T-helper 2 cell treated with Interferon-gamma antibody and Interleukin-4, amounts not matched to agents 5 μg/mL and 100 μg/mL, for 36 hours (primary cell): ENCODE measurements around the gene ANKS4B.

Experiments
- DNase-seq: peaks from one replicate; pipeline ENCODE4 v3.0.0; 2021; ENCODE audit warnings: low spot score
- H3K27ac Mint-ChIP-seq: one replicate; pipeline ENCODE4 v1.8.0; 2021; ENCODE audit warnings: mild to moderate bottlenecking, mixed read lengths
- H3K27me3 Mint-ChIP-seq: one replicate; pipeline ENCODE4 v1.8.0; 2021; ENCODE audit warnings: low read depth, mixed read lengths
- H3K36me3 Mint-ChIP-seq: one replicate; pipeline ENCODE4 v1.8.0; 2021; ENCODE audit warnings: low read depth, mixed read lengths
- H3K4me1 Mint-ChIP-seq: one replicate; pipeline ENCODE4 v1.8.0; 2021; ENCODE audit warnings: low read depth, mixed read lengths
- H3K4me3 Mint-ChIP-seq: one replicate; pipeline ENCODE4 v1.8.0; 2022; ENCODE audit warnings: mild to moderate bottlenecking, moderate library complexity, mixed read lengths
- H3K9me3 Mint-ChIP-seq: one replicate; pipeline ENCODE4 v1.8.0; 2021; ENCODE audit warnings: mixed read lengths

Gene ANKS4B

GRCh38 chr16:21203155-21203797, 30.2 kb upstream of the ANKS4B start:
- Mint-ChIP-seq H3K27ac (no peak overlapping the region), H3K4me3 (no peak overlapping the region), H3K4me1 (no peaks in the 10 kb centered on the region), H3K9me3 (no peaks in the 10 kb centered on the region), H3K27me3 (peaks cover 7% of the 10 kb centered on the region), H3K36me3 (no peaks in the 10 kb centered on the region)
- DNase-seq = no peak

- Mint-ChIP-seq H3K36me3 (no peaks in the 10 kb centered on the region), H3K27me3 (peaks cover 4% of the 10 kb centered on the region), H3K9me3 (no peaks in the 10 kb centered on the region), H3K4me3 (no peak overlapping the region), H3K4me1 (no peaks in the 10 kb centered on the region), H3K27ac (no peak overlapping the region)
- no peak for DNase-seq
These were observed 28.2 kb upstream of the ANKS4B start for GRCh38 chr16:21205303-21205702.

GRCh38 chr16:21206550-21206949, 26.9 kb upstream of the ANKS4B start:
- no peaks in the 10 kb centered on the region for H3K9me3 Mint-ChIP-seq
- H3K4me3 Mint-ChIP-seq = no peak overlapping the region
- H3K27me3 Mint-ChIP-seq = peaks cover 4% of the 10 kb centered on the region
- H3K36me3 Mint-ChIP-seq = no peaks in the 10 kb centered on the region
- no peak overlapping the region for H3K27ac Mint-ChIP-seq
- no peaks in the 10 kb centered on the region for H3K4me1 Mint-ChIP-seq
- no peak for DNase-seq

- H3K9me3 Mint-ChIP-seq = no peaks in the 10 kb centered on the region
- no peak overlapping the region for H3K27ac Mint-ChIP-seq
- no peaks in the 10 kb centered on the region for H3K4me1 Mint-ChIP-seq
- H3K4me3 Mint-ChIP-seq = no peak overlapping the region
- peaks cover under 1% of the 10 kb centered on the region for H3K27me3 Mint-ChIP-seq
- H3K36me3 Mint-ChIP-seq = no peaks in the 10 kb centered on the region
- DNase-seq = no peak
These were observed 24.9 kb upstream of the ANKS4B start for GRCh38 chr16:21208446-21209230.

- H3K9me3 Mint-ChIP-seq = no peaks in the 10 kb centered on the region
- no peaks in the 10 kb centered on the region for H3K36me3 Mint-ChIP-seq
- no peak within 1 kb of the TSS for H3K27ac Mint-ChIP-seq
- peaks cover 5% of the 10 kb centered on the region for H3K27me3 Mint-ChIP-seq
- no peaks in the 10 kb centered on the region for H3K4me1 Mint-ChIP-seq
- no peak for DNase-seq
- no peak within 1 kb of the TSS for H3K4me3 Mint-ChIP-seq
These were observed 22.0 kb upstream of the ANKS4B start, which contains the start of gene ZP2 for GRCh38 chr16:21211486-21211885. ZP2 (minus strand) TSS chr16:21211574; CDS start chr16:21211547, 27 bp downstream.

- Mint-ChIP-seq H3K27me3 (peaks cover 9% of the 10 kb centered on the region), H3K9me3 (no peaks in the 10 kb centered on the region), H3K36me3 (no peaks in the 10 kb centered on the region), H3K4me1 (no peaks in the 10 kb centered on the region), H3K4me3 (no peak overlapping the region), H3K27ac (no peak overlapping the region)
- no peak for DNase-seq
These were observed 19.4 kb upstream of the ANKS4B start for GRCh38 chr16:21214086-21214485.

- H3K36me3 Mint-ChIP-seq = no peaks in the 10 kb centered on the region
- no peaks in the 10 kb centered on the region for H3K9me3 Mint-ChIP-seq
- peaks cover 24% of the 10 kb centered on the region for H3K27me3 Mint-ChIP-seq
- no peak overlapping the region for H3K27ac Mint-ChIP-seq
- DNase-seq = no peak
- H3K4me1 Mint-ChIP-seq = no peaks in the 10 kb centered on the region
- no peak overlapping the region for H3K4me3 Mint-ChIP-seq
These were observed 16.4 kb upstream of the ANKS4B start for GRCh38 chr16:21217121-21217520.

GRCh38 chr16:21218153-21218552, 15.3 kb upstream of the ANKS4B start:
- DNase-seq = no peak

GRCh38 chr16:21219551-21219950, 13.9 kb upstream of the ANKS4B start:
- no peak overlapping the region for H3K27ac Mint-ChIP-seq
- no peak overlapping the region for H3K4me3 Mint-ChIP-seq
- H3K9me3 Mint-ChIP-seq = no peaks in the 10 kb centered on the region
- H3K36me3 Mint-ChIP-seq = no peaks in the 10 kb centered on the region
- H3K27me3 Mint-ChIP-seq = peaks cover 31% of the 10 kb centered on the region
- no peaks in the 10 kb centered on the region for H3K4me1 Mint-ChIP-seq
- DNase-seq = no peak

More at GRCh38 chr16:21218153-21218552, 15.3 kb upstream of the ANKS4B start:
- H3K27me3 Mint-ChIP-seq = peaks cover 28% of the 10 kb centered on the region
- no peaks in the 10 kb centered on the region for H3K9me3 Mint-ChIP-seq
- H3K36me3 Mint-ChIP-seq = no peaks in the 10 kb centered on the region
- no peak overlapping the region for H3K4me3 Mint-ChIP-seq
- no peaks in the 10 kb centered on the region for H3K4me1 Mint-ChIP-seq
- no peak overlapping the region for H3K27ac Mint-ChIP-seq

- Mint-ChIP-seq H3K4me3 (no peak overlapping the region), H3K27me3 (peaks cover 41% of the 10 kb centered on the region), H3K9me3 (no peaks in the 10 kb centered on the region), H3K4me1 (peaks cover 3% of the 10 kb centered on the region), H3K27ac (no peak overlapping the region), H3K36me3 (no peaks in the 10 kb centered on the region)
- no peak for DNase-seq
These were observed 10.8 kb upstream of the ANKS4B start for GRCh38 chr16:21222495-21223337.

- H3K27me3 Mint-ChIP-seq = peaks cover 51% of the 10 kb centered on the region
- H3K9me3 Mint-ChIP-seq = no peaks in the 10 kb centered on the region
- no peaks in the 10 kb centered on the region for H3K36me3 Mint-ChIP-seq
- H3K4me3 Mint-ChIP-seq = no peak overlapping the region
- DNase-seq = no peak
- no peak overlapping the region for H3K27ac Mint-ChIP-seq
- peaks cover 3% of the 10 kb centered on the region for H3K4me1 Mint-ChIP-seq
These were observed 9.7 kb upstream of the ANKS4B start for GRCh38 chr16:21223787-21224186.

GRCh38 chr16:21224800-21225199, 8.7 kb upstream of the ANKS4B start:
- peaks cover 60% of the 10 kb centered on the region for H3K27me3 Mint-ChIP-seq
- H3K27ac Mint-ChIP-seq = no peak overlapping the region
- no peaks in the 10 kb centered on the region for H3K9me3 Mint-ChIP-seq
- H3K4me3 Mint-ChIP-seq = no peak overlapping the region
- peaks cover 3% of the 10 kb centered on the region for H3K4me1 Mint-ChIP-seq
- no peak for DNase-seq
- no peaks in the 10 kb centered on the region for H3K36me3 Mint-ChIP-seq

- H3K9me3 Mint-ChIP-seq = no peaks in the 10 kb centered on the region
- H3K4me1 Mint-ChIP-seq = peaks cover 3% of the 10 kb centered on the region
These were observed 6.8 kb upstream of the ANKS4B start for GRCh38 chr16:21226749-21227148.

GRCh38 chr16:21227866-21228265, 5.6 kb upstream of the ANKS4B start:
- Mint-ChIP-seq H3K36me3 (no peaks in the 10 kb centered on the region), H3K9me3 (no peaks in the 10 kb centered on the region), H3K4me3 (no peak overlapping the region), H3K4me1 (peaks cover 3% of the 10 kb centered on the region), H3K27me3 (peaks cover 53% of the 10 kb centered on the region), H3K27ac (no peak overlapping the region)
- no peak for DNase-seq

More at GRCh38 chr16:21226749-21227148, 6.8 kb upstream of the ANKS4B start:
- peaks cover 58% of the 10 kb centered on the region for H3K27me3 Mint-ChIP-seq
- no peaks in the 10 kb centered on the region for H3K36me3 Mint-ChIP-seq
- no peak overlapping the region for H3K4me3 Mint-ChIP-seq
- no peak overlapping the region for H3K27ac Mint-ChIP-seq
- no peak for DNase-seq
